K562 (cell line): ENCODE results near the gene GOLPH3. TPM values are rescaled to one million over a fixed set of nuclear protein-coding genes. Genes with fewer than 3 reads are reported as not detected.

Experiments
- ATAC-seq: fragments of 200-7000 bp; cut with Tn5 transposase; 3 replicates; pipeline ENCODE4 v1.9.1; 2020; ENCODE audit warnings: moderate library complexity
- BruUV-seq: library from RNA; stranded (reverse); fragments of 400-500 nt; replicated peaks from 2 replicates; lab custom pipeline; 2021; lab: Mats Ljungman, UMichigan
- CTCF ChIA-PET: fragments of 300-600 bp; formaldehyde crosslinking; extraction: SDS; loops from one replicate; lab custom pipeline; 2021; ENCODE audit warnings: low intra/inter-chr PET ratio; lab: Yijun Ruan, JAX
- POLR2A ChIA-PET: fragments of 300-600, 350-650 bp; sonication (Branson Sonifier 250); formaldehyde crosslinking; extraction: SDS; loops from one replicate; lab custom pipeline; 2021; ENCODE audit warnings: antibody characterized with exemption, inconsistent platforms; lab: Yijun Ruan, JAX
- DNase-seq, 4 experiments: peaks; one replicate each; pipeline versions ENCODE4 v3.0.0 to v3.0.0-alpha.2; 2011 to 2018; ENCODE audit warnings: low spot score in 3 of 4, mixed read lengths in 3 of 4; ENCODE audit errors: extremely low read depth in 1 of 4
- FAIRE-seq: peaks from 2 replicates; lab custom pipeline; 2011; peaks lifted over from hg19 to GRCh38; lab: Jason Lieb, UNC
- H2AFZ ChIP-seq: 2 replicates; pipeline ENCODE4 v1.6.0; 2011; ENCODE audit warnings: low read depth, low read length, control low read depth, inconsistent platforms
- H3K27ac ChIP-seq: fragments of 200-600 bp; 3 replicates; pipeline ENCODE4 v1.8.0; 2011; ENCODE audit warnings: low read depth, mild to moderate bottlenecking, control low read depth, inconsistent platforms, low read length, moderate library complexity, mixed read lengths; ENCODE audit errors: extremely low read depth
- H3K27me3 ChIP-seq, 2 experiments: fragments of 300-600 bp in 1 of 2; 2 replicates in 1 of 2; 3 replicates in 1 of 2; pipeline versions ENCODE4 v1.6.0 to v1.8.0; 2011; ENCODE audit warnings: inconsistent platforms in 2 of 2, low read length in 2 of 2, mild to moderate bottlenecking in 1 of 2, mixed read lengths in 1 of 2, moderate library complexity in 1 of 2; ENCODE audit not compliant: control insufficient read depth in 2 of 2, insufficient read depth in 2 of 2
- H3K36me3 ChIP-seq: fragments of 300-600 bp; 3 replicates; pipeline ENCODE4 v1.8.0; 2011; ENCODE audit warnings: mild to moderate bottlenecking, low read length, inconsistent platforms; ENCODE audit not compliant: control insufficient read depth, insufficient read depth
- H3K4me1 ChIP-seq, 2 experiments: fragments of 200-600 bp in 1 of 2; replicated peaks in 1 of 2; 2 replicates in 1 of 2; 3 replicates in 1 of 2; pipeline versions ENCODE4 v1.5.1 to v1.8.0; 2011; ENCODE audit warnings: inconsistent platforms in 2 of 2, low read length in 2 of 2, mild to moderate bottlenecking in 1 of 2, mixed read lengths in 1 of 2, moderate library complexity in 1 of 2; ENCODE audit not compliant: control insufficient read depth in 2 of 2, insufficient read depth in 2 of 2
- H3K4me2 ChIP-seq: 2 replicates; pipeline ENCODE4 v1.6.1; 2011; ENCODE audit warnings: low read length, control low read depth, inconsistent platforms, mixed read lengths; ENCODE audit not compliant: insufficient read depth
- H3K4me3 ChIP-seq: fragments of 200-600 bp; sonication (generic), shearing (Covaris generic); 2 replicates; pipeline ENCODE4 v1.5.1; 2016; ENCODE audit warnings: control low read depth, inconsistent platforms
- H3K79me2 ChIP-seq: fragments of 200-600 bp; 3 replicates; pipeline ENCODE4 v1.8.0; 2011; ENCODE audit warnings: low read length, inconsistent platforms; ENCODE audit not compliant: control insufficient read depth, insufficient read depth
- H3K9ac ChIP-seq, 2 experiments: 2 replicates each; pipeline versions ENCODE4 v1.6.0 to v1.6.1; 2011; ENCODE audit warnings: low read depth in 2 of 2, low read length in 2 of 2, control low read depth in 1 of 2, inconsistent platforms in 1 of 2, mild to moderate bottlenecking in 1 of 2, mixed read lengths in 1 of 2; ENCODE audit not compliant: insufficient read depth in 1 of 2
- H3K9me1 ChIP-seq: one replicate; pipeline ENCODE4 v1.6.0; 2011; ENCODE audit warnings: inconsistent platforms, mild to moderate bottlenecking, low read length, moderate library complexity; ENCODE audit not compliant: control insufficient read depth, insufficient read depth
- H3K9me3 ChIP-seq: replicated peaks from 2 replicates; pipeline ENCODE4 v1.5.1; 2011; ENCODE audit warnings: low read depth, low read length, inconsistent platforms; ENCODE audit not compliant: control insufficient read depth, insufficient read depth
- H4K20me1 ChIP-seq: replicated peaks from 2 replicates; pipeline ENCODE4 v1.6.1; 2011; ENCODE audit warnings: low read length, inconsistent platforms, mixed read lengths; ENCODE audit not compliant: control insufficient read depth, insufficient read depth
- ILK ChIP-seq: fragments of 450-650 bp; IDR thresholded peaks from 2 replicates; pipeline ENCODE4 v1.6.1; 2016; ENCODE audit warnings: missing genetic modification characterization, low read depth, mild to moderate bottlenecking, missing compliant biosample characterization, moderate library complexity, borderline replicate concordance
- KDM2B ChIP-seq: fragments of 250-450 bp; sonication (Bioruptor Pico); IDR thresholded peaks from 2 replicates; pipeline ENCODE4 v1.8.0; 2021; ENCODE audit warnings: mild to moderate bottlenecking, moderate library complexity
- KDM5B ChIP-seq: fragments of 200-600 bp; sonication (generic); IDR thresholded peaks from 2 replicates; pipeline ENCODE4 v1.6.1; 2012; ENCODE audit warnings: low read depth, mild to moderate bottlenecking, moderate library complexity, low read length, control low read depth, inconsistent platforms; ENCODE audit not compliant: insufficient replicate concordance
- KHSRP ChIP-seq: fragments of 450-650 bp; IDR thresholded peaks from 2 replicates; pipeline ENCODE4 v1.6.1; 2017
- MTF1 ChIP-seq: fragments of 250-450 bp; sonication (Bioruptor Pico); IDR thresholded peaks from 2 replicates; pipeline ENCODE4 v1.9.0; 2021; ENCODE audit warnings: moderate library complexity, mild to moderate bottlenecking, inconsistent platforms, borderline replicate concordance
- NFE2L1 ChIP-seq: fragments of 450-650 bp; IDR thresholded peaks from 2 replicates; pipeline ENCODE4 v1.6.1; 2016; ENCODE audit warnings: missing genetic modification characterization, low read depth, mild to moderate bottlenecking, missing compliant biosample characterization, moderate library complexity, borderline replicate concordance
- NR2C2 ChIP-seq, 2 experiments: fragments of 200-800 bp in 1 of 2; sonication (Bioruptor generic) in 1 of 2; sonication (generic) in 1 of 2; formaldehyde crosslinking in 1 of 2; IDR thresholded peaks; 2 replicates each; pipeline versions ENCODE4 v1.6.1 to v1.8.0; 2016 to 2022; ENCODE audit warnings: mild to moderate bottlenecking in 1 of 2, missing compliant biosample characterization in 1 of 2, missing genetic modification characterization in 1 of 2, missing genetic modification reagents in 1 of 2
- YBX1 ChIP-seq: fragments of 450-650 bp; IDR thresholded peaks from 2 replicates; pipeline ENCODE4 v1.7.1; 2016; ENCODE audit warnings: mild to moderate bottlenecking
- ZKSCAN8 ChIP-seq: fragments of 200-800 bp; sonication (Bioruptor generic); IDR thresholded peaks from 2 replicates; pipeline ENCODE4 v1.6.1; 2016; ENCODE audit warnings: missing genetic modification characterization, missing compliant biosample characterization
- ZNF175 ChIP-seq: fragments of 200-800 bp; sonication (Bioruptor generic); IDR thresholded peaks from 2 replicates; pipeline ENCODE4 v1.6.1; 2016; ENCODE audit warnings: low read depth, mild to moderate bottlenecking, missing genetic modification characterization, missing compliant biosample characterization
- ZNF76 ChIP-seq: fragments of 250-450 bp; sonication (Bioruptor Pico); IDR thresholded peaks from 2 replicates; pipeline ENCODE4 v1.4.0; 2020; ENCODE audit warnings: mild to moderate bottlenecking, moderate library complexity, borderline replicate concordance
- WGBS: fragments of 100-300 bp; shearing (Covaris generic); methylation state at CpG from one replicate; pipeline ENCODE4 v1.1.6; 2016; ENCODE audit warnings: low coverage, mixed read lengths; ENCODE audit not compliant: insufficient coverage; ENCODE audit errors: missing lambda C conversion rate; 5-methylcytosine and 5-hydroxymethylcytosine counted together
- in situ Hi-C: fragments of 300-500 bp; cut with MboI; formaldehyde crosslinking; loops from 4 replicates; pipeline ENCODE4 v1.15.0; 2018; ENCODE audit warnings: inconsistent platforms, mixed read lengths
- intact Hi-C: fragments of 100-400 bp; cut with micrococcal nuclease; formaldehyde crosslinking; loops from 2 replicates; pipeline ENCODE4 v1.14.2; 2022
- polyA plus RNA-seq, 8 experiments: library from polyadenylated mRNA; depleted of rRNA in 4 of 8; stranded (reverse) in 5 of 8; unstranded in 3 of 8; fragments of >200 nt; fragmentation: Nextera tagmentation in 2 of 8; fragmentation: Illumina TruSeq in 1 of 8; extraction: Ambion mirVana in 2 of 8; extraction: Trizol in 1 of 8; gene quantifications; 2 replicates each; pipeline versions ENCODE4 v1.2.1 to v1.2.3, GENCODE V29; 2011 to 2014; ENCODE audit warnings: inconsistent platforms in 1 of 8, missing spikeins in 1 of 8
- total RNA-seq, 7 experiments: library from RNA; depleted of rRNA in 6 of 7; stranded (reverse); fragments of >200 nt in 6 of 7; fragmentation: Illumina TruSeq in 2 of 7; extraction: Trizol in 2 of 7; gene quantifications; 2 replicates each; pipeline versions ENCODE4 v1.2.1 to v1.2.3, GENCODE V29; 2011 to 2021; ENCODE audit warnings: low replicate concordance in 1 of 7
- TF ChIP-seq, protein P1 (sequence below): fragments of 450-650 bp; IDR thresholded peaks from 2 replicates; pipeline ENCODE4 v1.6.1; 2016; ENCODE audit warnings: missing biosample characterization, missing genetic modification characterization
- TF ChIP-seq, protein P2 (sequence below): fragments of 200-800 bp; sonication (Bioruptor generic); IDR thresholded peaks from 2 replicates; pipeline ENCODE4 v1.6.1; 2017; ENCODE audit warnings: missing genetic modification characterization, missing compliant biosample characterization

GOLPH3 gene
- total and polyA plus RNA-seq, 9 of the 15 experiments (the other 6 are each of a cell fraction or from before 2014, with no cell fraction given): 18.8 to 94.6 (median 55.1) TPM

DNA sequence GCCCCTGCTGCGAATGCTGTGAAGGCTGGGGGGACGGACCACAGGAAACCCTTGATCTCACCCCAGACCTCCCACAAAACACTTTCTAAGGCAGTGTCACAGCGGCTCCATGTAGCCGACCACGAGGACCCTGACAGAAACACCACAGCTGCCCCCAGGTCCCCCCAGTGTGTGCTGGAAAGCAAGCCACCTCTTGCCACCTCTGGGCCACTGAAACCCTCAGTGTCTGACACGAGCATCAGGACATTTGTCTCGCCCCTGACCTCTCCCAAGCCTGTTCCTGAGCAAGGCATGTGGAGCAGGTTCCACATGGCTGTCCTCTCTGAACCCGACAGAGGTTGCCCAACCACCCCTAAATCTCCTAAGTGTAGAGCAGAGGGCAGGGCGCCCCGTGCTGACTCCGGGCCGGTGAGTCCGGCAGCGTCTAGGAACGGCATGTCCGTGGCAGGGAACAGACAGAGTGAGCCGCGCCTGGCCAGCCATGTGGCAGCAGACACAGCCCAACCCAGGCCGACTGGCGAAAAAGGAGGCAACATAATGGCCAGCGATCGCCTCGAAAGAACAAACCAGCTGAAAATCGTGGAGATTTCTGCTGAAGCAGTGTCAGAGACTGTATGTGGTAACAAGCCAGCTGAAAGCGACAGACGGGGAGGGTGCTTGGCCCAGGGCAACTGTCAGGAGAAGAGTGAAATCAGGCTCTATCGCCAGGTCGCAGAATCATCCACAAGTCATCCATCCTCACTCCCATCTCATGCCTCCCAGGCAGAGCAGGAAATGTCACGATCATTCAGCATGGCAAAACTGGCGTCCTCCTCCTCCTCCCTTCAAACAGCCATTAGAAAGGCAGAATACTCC, 84.7 kb downstream of the GOLPH3 start (continued):
- TF ChIP-seq, protein P1, sequence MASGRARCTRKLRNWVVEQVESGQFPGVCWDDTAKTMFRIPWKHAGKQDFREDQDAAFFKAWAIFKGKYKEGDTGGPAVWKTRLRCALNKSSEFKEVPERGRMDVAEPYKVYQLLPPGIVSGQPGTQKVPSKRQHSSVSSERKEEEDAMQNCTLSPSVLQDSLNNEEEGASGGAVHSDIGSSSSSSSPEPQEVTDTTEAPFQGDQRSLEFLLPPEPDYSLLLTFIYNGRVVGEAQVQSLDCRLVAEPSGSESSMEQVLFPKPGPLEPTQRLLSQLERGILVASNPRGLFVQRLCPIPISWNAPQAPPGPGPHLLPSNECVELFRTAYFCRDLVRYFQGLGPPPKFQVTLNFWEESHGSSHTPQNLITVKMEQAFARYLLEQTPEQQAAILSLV (tag): no peak
- TF ChIP-seq NR2C2 (CRISPR knock-in tag; IDR thresholded peaks at IDR 0.05) (no peak), NR2C2 (tag; IDR thresholded peaks at IDR 0.05) (no peak)
- TF ChIP-seq, all 486 proteins: peak for 0

DNA sequence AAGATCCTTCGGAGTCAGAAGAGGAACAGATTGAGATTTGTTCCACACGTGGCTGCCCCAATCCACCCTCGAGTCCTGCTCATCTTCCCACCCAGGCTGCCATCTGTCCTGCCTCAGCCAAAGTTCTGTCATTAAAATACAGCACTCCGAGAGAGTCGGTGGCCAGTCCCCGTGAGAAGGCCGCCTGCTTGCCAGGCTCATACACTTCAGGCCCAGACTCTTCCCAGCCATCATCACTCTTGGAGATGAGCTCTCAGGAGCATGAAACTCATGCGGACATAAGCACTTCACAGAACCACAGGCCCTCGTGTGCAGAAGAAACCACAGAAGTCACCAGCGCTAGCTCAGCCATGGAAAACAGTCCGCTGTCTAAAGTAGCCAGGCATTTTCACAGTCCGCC, 85.9 kb downstream of the GOLPH3 start:
- Histone ChIP-seq H3K4me2 (no peak overlapping the region), H4K20me1 (no peaks in the 10 kb centered on the region; the same call in 1 of the 2 replicates), H3K27me3 (peaks cover 28 to 48% of the 10 kb centered on the region in 2 experiments), H3K4me1 (peaks cover 0 to 18% of the 10 kb centered on the region in 2 experiments; a peak in 2 of 5 replicates), H3K9ac (no peak overlapping the region), H3K27ac (no peak overlapping the region), H3K9me3 (no peaks in the 10 kb centered on the region), H3K9me1 (no peaks in the 10 kb centered on the region), H3K79me2 (no peaks in the 10 kb centered on the region), H2AFZ (no peak overlapping the region), H3K4me3 (no peak overlapping the region), H3K36me3 (no peaks in the 10 kb centered on the region)
- no TSS peak for BruUV-seq
- in situ Hi-C loops: loop anchor here (5.0 kb wide), 1 partner anchor 271 kb away; no protein-coding TSS in a partner anchor
- CTCF ChIA-PET: no interaction called here
- 43% methylated on average over 12 of the region's 12 CpGs for WGBS
- DNase-seq (no peak), FAIRE-seq (no peak), ATAC-seq (no peak)
- POLR2A ChIA-PET: interaction anchor here (1.2 kb wide), 1 partner anchor 9 kb away, joined by 3 read pairs; no protein-coding TSS in a partner anchor
- intact Hi-C loops: loop anchor here (10.0 kb wide), 1 partner anchor 423 kb away; no protein-coding TSS in a partner anchor
- TF ChIP-seq ZKSCAN8 (CRISPR knock-in tag) (no peak), KDM2B (CRISPR knock-in tag) (no peak), ILK (tag) (no peak), KHSRP (no peak), YBX1 (no peak), ZNF175 (CRISPR knock-in tag) (no peak), NFE2L1 (tag) (no peak), MTF1 (no peak), KDM5B (no peak), ZNF76 (CRISPR knock-in tag) (no peak)
- TF ChIP-seq, protein P2, sequence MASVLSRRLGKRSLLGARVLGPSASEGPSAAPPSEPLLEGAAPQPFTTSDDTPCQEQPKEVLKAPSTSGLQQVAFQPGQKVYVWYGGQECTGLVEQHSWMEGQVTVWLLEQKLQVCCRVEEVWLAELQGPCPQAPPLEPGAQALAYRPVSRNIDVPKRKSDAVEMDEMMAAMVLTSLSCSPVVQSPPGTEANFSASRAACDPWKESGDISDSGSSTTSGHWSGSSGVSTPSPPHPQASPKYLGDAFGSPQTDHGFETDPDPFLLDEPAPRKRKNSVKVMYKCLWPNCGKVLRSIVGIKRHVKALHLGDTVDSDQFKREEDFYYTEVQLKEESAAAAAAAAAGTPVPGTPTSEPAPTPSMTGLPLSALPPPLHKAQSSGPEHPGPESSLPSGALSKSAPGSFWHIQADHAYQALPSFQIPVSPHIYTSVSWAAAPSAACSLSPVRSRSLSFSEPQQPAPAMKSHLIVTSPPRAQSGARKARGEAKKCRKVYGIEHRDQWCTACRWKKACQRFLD (CRISPR knock-in tag): no peak
